Neural cell (in vitro differentiated cells): ENCODE measurements around the gene SYNRG. TPM values are rescaled to one million over a fixed set of nuclear protein-coding genes. Genes with fewer than 3 reads are reported as not detected.

Source experiments
- H2AFZ ChIP-seq: fragments of 200-600, 300-800 bp; sonication (generic), shearing (Covaris generic); 2 replicates; pipeline ENCODE4 v1.6.0; 2014; ENCODE audit warnings: low read depth, mild to moderate bottlenecking, antibody characterized with exemption, low read length, moderate library complexity
- H3F3A ChIP-seq: fragments of 200-600 bp; shearing (Covaris generic); 2 replicates; pipeline ENCODE4 v1.6.1; 2016; ENCODE audit warnings: mild to moderate bottlenecking, moderate library complexity, mixed read lengths, antibody characterized with exemption, low read length; ENCODE audit not compliant: insufficient read depth, poor library complexity, severe bottlenecking
- H3K27ac ChIP-seq: fragments of 200-600, 300-800 bp; sonication (generic), shearing (Covaris generic); 2 replicates; pipeline ENCODE4 v1.5.1; 2014; ENCODE audit warnings: mild to moderate bottlenecking, low read length, moderate library complexity
- H3K27me3 ChIP-seq: fragments of 300-800, 200-600 bp; sonication (generic), shearing (Covaris generic); 2 replicates; pipeline ENCODE4 v1.6.0; 2014; ENCODE audit warnings: mild to moderate bottlenecking, low read depth, low read length, moderate library complexity; ENCODE audit not compliant: insufficient read depth
- H3K36me3 ChIP-seq: fragments of 300-800, 200-600 bp; sonication (generic), shearing (Covaris generic); 2 replicates; pipeline ENCODE4 v1.5.1; 2014; ENCODE audit warnings: mild to moderate bottlenecking, antibody characterized with exemption, low read length, moderate library complexity; ENCODE audit not compliant: insufficient read depth
- H3K4me2 ChIP-seq: fragments of 300-800, 200-600 bp; sonication (generic), shearing (Covaris generic); 2 replicates; pipeline ENCODE4 v1.6.0; 2014; ENCODE audit warnings: mild to moderate bottlenecking, low read length
- H3K4me3 ChIP-seq: fragments of 300-800, 200-600 bp; sonication (generic), shearing (Covaris generic); 2 replicates; pipeline ENCODE4 v1.5.1; 2014; ENCODE audit warnings: mild to moderate bottlenecking, low read length, moderate library complexity
- H3K79me2 ChIP-seq: fragments of 200-600 bp; shearing (Covaris generic); replicated peaks from 2 replicates; pipeline ENCODE4 v1.6.0; 2014; ENCODE audit warnings: mild to moderate bottlenecking, low read length, moderate library complexity; ENCODE audit not compliant: insufficient read depth
- H3K9ac ChIP-seq: fragments of 300-800, 200-600 bp; sonication (generic), shearing (Covaris generic); 2 replicates; pipeline ENCODE4 v1.6.1; 2016; ENCODE audit warnings: mild to moderate bottlenecking, low read length, mixed read lengths
- H3K9me2 ChIP-seq: fragments of 200-600 bp; shearing (Covaris generic); 2 replicates; pipeline ENCODE4 v1.6.1; 2016; ENCODE audit warnings: mild to moderate bottlenecking, low read length, mixed read lengths; ENCODE audit not compliant: insufficient read depth
- H3K9me3 ChIP-seq: fragments of 200-600, 300-800 bp; sonication (generic), shearing (Covaris generic); 2 replicates; pipeline ENCODE4 v1.6.1; 2016; ENCODE audit warnings: mild to moderate bottlenecking, mixed run types, low read length, moderate library complexity, mixed read lengths
- H4K20me1 ChIP-seq: fragments of 200-600 bp; shearing (Covaris generic); 2 replicates; pipeline ENCODE4 v1.6.1; 2016; ENCODE audit warnings: mild to moderate bottlenecking, mixed run types; ENCODE audit not compliant: insufficient read depth
- EP300 ChIP-seq: fragments of 450-650 bp; conservative IDR thresholded peaks from 2 replicates; pipeline ENCODE4 v1.6.1; 2014; ENCODE audit warnings: antibody characterized with exemption, mild to moderate bottlenecking, moderate library complexity; ENCODE audit not compliant: poor library complexity, severe bottlenecking
- EZH2 ChIP-seq: fragments of 200-600, 300-800 bp; shearing (Covaris generic), sonication (generic); IDR thresholded peaks from 2 replicates; pipeline ENCODE4 v1.6.1; 2014; ENCODE audit warnings: antibody characterized with exemption, low read length, borderline replicate concordance, mild to moderate bottlenecking; ENCODE audit not compliant: insufficient read depth, poor library complexity, severe bottlenecking
- MXI1 ChIP-seq: fragments of 450-650 bp; conservative IDR thresholded peaks from 2 replicates; pipeline ENCODE4 v1.6.1; 2014; ENCODE audit warnings: antibody characterized with exemption, mild to moderate bottlenecking; ENCODE audit not compliant: poor library complexity, severe bottlenecking
- POLR2AphosphoS5 ChIP-seq: IDR thresholded peaks from 2 replicates; pipeline ENCODE4 v1.6.1; 2012
- RAD21 ChIP-seq: fragments of 450-650 bp; conservative IDR thresholded peaks from 2 replicates; pipeline ENCODE4 v1.6.1; 2014; ENCODE audit warnings: antibody characterized with exemption, mild to moderate bottlenecking, moderate library complexity
- SMC3 ChIP-seq: fragments of 450-650 bp; conservative IDR thresholded peaks from 2 replicates; pipeline ENCODE4 v1.6.1; 2014; ENCODE audit warnings: antibody characterized with exemption, mild to moderate bottlenecking, moderate library complexity; ENCODE audit not compliant: poor library complexity
- TAF1 ChIP-seq: IDR thresholded peaks from 2 replicates; pipeline ENCODE4 v1.6.1; 2012; ENCODE audit warnings: low read depth
- polyA plus RNA-seq: library from polyadenylated mRNA; depleted of rRNA; stranded (reverse); fragments of >200 nt; gene quantifications from 2 replicates; pipeline ENCODE4 v1.2.3, GENCODE V29; 2014
- TF ChIP-seq, protein P1 (sequence below): IDR thresholded peaks from 2 replicates; pipeline ENCODE4 v1.6.1; 2012; ENCODE audit warnings: borderline replicate concordance
- TF ChIP-seq, protein P2 (sequence below): fragments of 450-650 bp; IDR thresholded peaks from 2 replicates; pipeline ENCODE4 v1.5.1; 2014; ENCODE audit warnings: antibody characterized with exemption, mild to moderate bottlenecking, moderate library complexity; ENCODE audit not compliant: poor library complexity, severe bottlenecking

Gene SYNRG
- polyA plus RNA-seq, 1 donor from 2014 or later, result 16.1 TPM

DNA sequence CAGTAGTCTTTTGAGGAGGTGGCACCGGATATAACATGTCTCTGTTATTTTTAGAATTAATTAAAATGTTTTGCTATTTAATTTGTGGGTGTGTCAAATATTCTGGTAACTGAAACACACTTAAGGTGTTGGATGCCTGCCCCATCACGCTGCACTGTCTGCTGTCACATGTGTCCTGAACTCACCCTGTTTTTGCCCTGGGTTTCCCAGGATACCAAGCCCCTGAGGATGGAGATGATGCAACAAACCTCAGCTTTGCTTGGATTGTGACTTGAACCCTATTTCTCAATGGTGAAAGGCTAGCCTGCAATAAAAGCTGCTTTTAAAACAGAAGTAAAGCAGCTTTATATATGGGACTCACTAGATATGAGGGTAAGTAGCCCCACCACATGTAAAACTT is 131.0 kb downstream of the SYNRG start:
- H3K36me3 ChIP-seq, result no peaks in the 10 kb centered on the region
- H3K4me3 ChIP-seq, result no peak overlapping the region
- TF ChIP-seq EZH2, result no peak
- no peak for TF ChIP-seq MXI1
- no peak overlapping the region for H3K27ac ChIP-seq
- H3K79me2 ChIP-seq, result no peaks in the 10 kb centered on the region
- H4K20me1 ChIP-seq, result no peaks in the 10 kb centered on the region
- no peaks in the 10 kb centered on the region for H3K9me2 ChIP-seq
- H3F3A ChIP-seq, result no peaks in the 10 kb centered on the region
- H2AFZ ChIP-seq, result no peak overlapping the region
- H3K9me3 ChIP-seq, result no peaks in the 10 kb centered on the region
- no peak overlapping the region for H3K4me2 ChIP-seq
- H3K27me3 ChIP-seq, result no peaks in the 10 kb centered on the region
- H3K9ac ChIP-seq, result no peak overlapping the region

DNA sequence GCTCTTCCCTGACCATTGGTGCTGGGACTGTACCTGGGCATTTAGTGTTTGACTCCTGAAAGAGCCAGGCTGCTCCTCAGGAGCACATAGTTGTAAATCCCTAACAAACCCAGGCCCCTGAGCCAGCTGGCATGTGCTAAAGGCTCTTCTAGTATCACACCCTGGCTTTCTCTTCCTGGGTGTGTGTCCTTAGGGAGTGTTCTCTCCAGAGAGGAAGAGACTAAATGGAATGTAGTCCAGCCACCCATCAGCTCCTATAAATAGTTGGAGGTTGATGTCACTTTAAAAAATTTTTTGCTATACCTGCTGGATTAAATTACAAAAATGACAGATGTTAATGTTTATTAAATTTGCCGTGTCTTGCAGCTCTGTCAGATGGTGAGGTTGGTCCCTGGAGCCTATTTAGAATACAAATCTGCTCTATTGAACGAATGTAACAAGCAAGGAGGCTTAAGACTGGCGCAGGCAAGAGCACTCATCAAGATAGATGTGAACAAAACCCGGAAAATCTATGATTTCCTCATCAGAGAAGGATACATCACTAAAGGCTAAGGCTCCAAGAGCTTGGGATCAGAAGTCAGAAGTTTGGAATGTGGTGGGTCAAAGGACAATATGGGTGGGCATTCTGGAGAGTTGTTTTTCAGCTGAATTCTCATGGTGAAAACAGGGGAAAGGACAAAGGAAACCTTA is 132.6 kb downstream of the SYNRG start:
- no peaks in the 10 kb centered on the region for H3K27me3 ChIP-seq
- H2AFZ ChIP-seq, result no peak overlapping the region
- no peak overlapping the region for H3K4me2 ChIP-seq
- H3K9ac ChIP-seq, result no peak overlapping the region
- no peaks in the 10 kb centered on the region for H3K79me2 ChIP-seq
- no peaks in the 10 kb centered on the region for H3K36me3 ChIP-seq
- TF ChIP-seq MXI1 (no peak), EZH2 (no peak), EP300 (no peak), RAD21 (no peak), POLR2AphosphoS5 (no peak), SMC3 (no peak), TAF1 (no peak)
- TF ChIP-seq, protein P1, sequence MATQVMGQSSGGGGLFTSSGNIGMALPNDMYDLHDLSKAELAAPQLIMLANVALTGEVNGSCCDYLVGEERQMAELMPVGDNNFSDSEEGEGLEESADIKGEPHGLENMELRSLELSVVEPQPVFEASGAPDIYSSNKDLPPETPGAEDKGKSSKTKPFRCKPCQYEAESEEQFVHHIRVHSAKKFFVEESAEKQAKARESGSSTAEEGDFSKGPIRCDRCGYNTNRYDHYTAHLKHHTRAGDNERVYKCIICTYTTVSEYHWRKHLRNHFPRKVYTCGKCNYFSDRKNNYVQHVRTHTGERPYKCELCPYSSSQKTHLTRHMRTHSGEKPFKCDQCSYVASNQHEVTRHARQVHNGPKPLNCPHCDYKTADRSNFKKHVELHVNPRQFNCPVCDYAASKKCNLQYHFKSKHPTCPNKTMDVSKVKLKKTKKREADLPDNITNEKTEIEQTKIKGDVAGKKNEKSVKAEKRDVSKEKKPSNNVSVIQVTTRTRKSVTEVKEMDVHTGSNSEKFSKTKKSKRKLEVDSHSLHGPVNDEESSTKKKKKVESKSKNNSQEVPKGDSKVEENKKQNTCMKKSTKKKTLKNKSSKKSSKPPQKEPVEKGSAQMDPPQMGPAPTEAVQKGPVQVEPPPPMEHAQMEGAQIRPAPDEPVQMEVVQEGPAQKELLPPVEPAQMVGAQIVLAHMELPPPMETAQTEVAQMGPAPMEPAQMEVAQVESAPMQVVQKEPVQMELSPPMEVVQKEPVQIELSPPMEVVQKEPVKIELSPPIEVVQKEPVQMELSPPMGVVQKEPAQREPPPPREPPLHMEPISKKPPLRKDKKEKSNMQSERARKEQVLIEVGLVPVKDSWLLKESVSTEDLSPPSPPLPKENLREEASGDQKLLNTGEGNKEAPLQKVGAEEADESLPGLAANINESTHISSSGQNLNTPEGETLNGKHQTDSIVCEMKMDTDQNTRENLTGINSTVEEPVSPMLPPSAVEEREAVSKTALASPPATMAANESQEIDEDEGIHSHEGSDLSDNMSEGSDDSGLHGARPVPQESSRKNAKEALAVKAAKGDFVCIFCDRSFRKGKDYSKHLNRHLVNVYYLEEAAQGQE, result no peak
- TF ChIP-seq, protein P2, sequence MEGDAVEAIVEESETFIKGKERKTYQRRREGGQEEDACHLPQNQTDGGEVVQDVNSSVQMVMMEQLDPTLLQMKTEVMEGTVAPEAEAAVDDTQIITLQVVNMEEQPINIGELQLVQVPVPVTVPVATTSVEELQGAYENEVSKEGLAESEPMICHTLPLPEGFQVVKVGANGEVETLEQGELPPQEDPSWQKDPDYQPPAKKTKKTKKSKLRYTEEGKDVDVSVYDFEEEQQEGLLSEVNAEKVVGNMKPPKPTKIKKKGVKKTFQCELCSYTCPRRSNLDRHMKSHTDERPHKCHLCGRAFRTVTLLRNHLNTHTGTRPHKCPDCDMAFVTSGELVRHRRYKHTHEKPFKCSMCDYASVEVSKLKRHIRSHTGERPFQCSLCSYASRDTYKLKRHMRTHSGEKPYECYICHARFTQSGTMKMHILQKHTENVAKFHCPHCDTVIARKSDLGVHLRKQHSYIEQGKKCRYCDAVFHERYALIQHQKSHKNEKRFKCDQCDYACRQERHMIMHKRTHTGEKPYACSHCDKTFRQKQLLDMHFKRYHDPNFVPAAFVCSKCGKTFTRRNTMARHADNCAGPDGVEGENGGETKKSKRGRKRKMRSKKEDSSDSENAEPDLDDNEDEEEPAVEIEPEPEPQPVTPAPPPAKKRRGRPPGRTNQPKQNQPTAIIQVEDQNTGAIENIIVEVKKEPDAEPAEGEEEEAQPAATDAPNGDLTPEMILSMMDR, result no peak
- H3K9me3 ChIP-seq, result no peaks in the 10 kb centered on the region
- H3F3A ChIP-seq, result no peaks in the 10 kb centered on the region
- H3K27ac ChIP-seq, result no peak overlapping the region
- no peaks in the 10 kb centered on the region for H3K9me2 ChIP-seq
- no peaks in the 10 kb centered on the region for H4K20me1 ChIP-seq
- H3K4me3 ChIP-seq, result no peak overlapping the region
